ENCODE results near the gene GTPBP3. TPM values are rescaled to one million over a fixed set of nuclear protein-coding genes. Genes with fewer than 3 reads are reported as not detected.

GTPBP3 gene
- total and polyA plus RNA-seq, 9 of the 15 experiments (the other 6 are each of a cell fraction or from before 2014, with no cell fraction given): 4.9 to 124 (median 22.6) TPM

DNA sequence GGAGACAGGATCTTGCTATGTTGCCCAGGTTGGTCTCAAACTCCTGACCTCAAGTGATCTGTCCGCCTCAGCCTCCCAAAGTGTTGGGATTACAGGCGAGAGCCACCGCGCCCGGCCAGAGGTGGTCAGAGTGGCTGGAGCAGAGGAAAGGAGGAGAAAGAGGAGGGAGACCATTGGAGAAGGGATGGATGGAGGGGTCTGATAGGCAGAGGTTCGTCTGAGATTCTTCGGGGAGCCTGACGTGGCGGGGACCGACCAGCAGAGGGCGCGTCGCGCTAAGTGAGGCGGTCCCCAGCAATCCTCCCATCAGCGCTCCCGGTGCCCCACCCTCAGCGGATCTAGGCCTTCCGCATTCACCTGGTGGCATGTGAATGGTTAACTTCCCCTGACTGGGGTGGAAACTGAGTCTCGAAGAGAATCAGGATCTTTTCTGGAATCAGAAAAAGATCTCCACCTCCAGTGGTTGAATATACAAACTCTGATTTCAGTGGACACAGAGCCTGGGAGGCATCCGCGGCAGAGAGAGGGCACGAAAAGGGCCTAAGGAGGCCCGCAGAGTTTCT lies 8.8 kb downstream of the GTPBP3 start (continued):
- TF ChIP-seq CREB3 (tag; conservative IDR thresholded peaks at IDR 0.05; ENCODE audit: low read depth): no peak
- TF ChIP-seq PATZ1 (CRISPR knock-in tag; IDR thresholded peaks at IDR 0.05; ENCODE audit: borderline replicate concordance): no peak
- no peak for TF ChIP-seq ZC3H8 (IDR thresholded peaks at IDR 0.05)
- no peak for TF ChIP-seq BRF1 (IDR thresholded peaks at IDR 0.05; ENCODE audit: borderline replicate concordance, extremely low read depth, insufficient read length)
- TF ChIP-seq, protein P1, sequence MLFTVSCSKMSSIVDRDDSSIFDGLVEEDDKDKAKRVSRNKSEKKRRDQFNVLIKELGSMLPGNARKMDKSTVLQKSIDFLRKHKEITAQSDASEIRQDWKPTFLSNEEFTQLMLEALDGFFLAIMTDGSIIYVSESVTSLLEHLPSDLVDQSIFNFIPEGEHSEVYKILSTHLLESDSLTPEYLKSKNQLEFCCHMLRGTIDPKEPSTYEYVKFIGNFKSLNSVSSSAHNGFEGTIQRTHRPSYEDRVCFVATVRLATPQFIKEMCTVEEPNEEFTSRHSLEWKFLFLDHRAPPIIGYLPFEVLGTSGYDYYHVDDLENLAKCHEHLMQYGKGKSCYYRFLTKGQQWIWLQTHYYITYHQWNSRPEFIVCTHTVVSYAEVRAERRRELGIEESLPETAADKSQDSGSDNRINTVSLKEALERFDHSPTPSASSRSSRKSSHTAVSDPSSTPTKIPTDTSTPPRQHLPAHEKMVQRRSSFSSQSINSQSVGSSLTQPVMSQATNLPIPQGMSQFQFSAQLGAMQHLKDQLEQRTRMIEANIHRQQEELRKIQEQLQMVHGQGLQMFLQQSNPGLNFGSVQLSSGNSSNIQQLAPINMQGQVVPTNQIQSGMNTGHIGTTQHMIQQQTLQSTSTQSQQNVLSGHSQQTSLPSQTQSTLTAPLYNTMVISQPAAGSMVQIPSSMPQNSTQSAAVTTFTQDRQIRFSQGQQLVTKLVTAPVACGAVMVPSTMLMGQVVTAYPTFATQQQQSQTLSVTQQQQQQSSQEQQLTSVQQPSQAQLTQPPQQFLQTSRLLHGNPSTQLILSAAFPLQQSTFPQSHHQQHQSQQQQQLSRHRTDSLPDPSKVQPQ (CRISPR knock-in tag; IDR thresholded peaks at IDR 0.05; ENCODE audit: borderline replicate concordance): no peak
- no peak for TF ChIP-seq CHD4 (IDR thresholded peaks at IDR 0.05; ENCODE audit: insufficient read depth, insufficient replicate concordance, low read depth, low read length, poor library complexity, severe bottlenecking)
- TF ChIP-seq SNRNP70 (optimal IDR thresholded peaks at IDR 0.05; ENCODE audit: low read depth, low read length): no peak
- no peak for TF ChIP-seq HOXB6 (CRISPR knock-in tag; IDR thresholded peaks at IDR 0.05; ENCODE audit: borderline replicate concordance)
- no peak for TF ChIP-seq TBL1XR1 (IDR thresholded peaks at IDR 0.05; ENCODE audit: low read length in 2 of 2)
- TF ChIP-seq ZNF121 (CRISPR knock-in tag; conservative IDR thresholded peaks at IDR 0.05): peak; percentile 100
- TF ChIP-seq MAFG (tag; conservative IDR thresholded peaks at IDR 0.05): no peak
- no peak for TF ChIP-seq FUS (optimal IDR thresholded peaks at IDR 0.05; ENCODE audit: low read depth, low read length)
- TF ChIP-seq TEAD2 (tag; IDR thresholded peaks at IDR 0.05): no peak
- no peak for TF ChIP-seq FOXP4 (CRISPR knock-in tag; IDR thresholded peaks at IDR 0.05; ENCODE audit: borderline replicate concordance)
- peak; percentile 63; the same call in 1 of the 2 replicates for TF ChIP-seq ZNF263 (CRISPR knock-in tag; IDR thresholded peaks at IDR 0.05; ENCODE audit: borderline replicate concordance)
- TF ChIP-seq RBM39 (optimal IDR thresholded peaks at IDR 0.05; ENCODE audit: low read depth, low read length): peak; percentile 75
- no peak for TF ChIP-seq YY1 (IDR thresholded peaks at IDR 0.05; ENCODE audit: borderline replicate concordance in 1 of 3, control insufficient read depth in 1 of 3, extremely low read depth in 1 of 3, insufficient read depth in 3 of 3, insufficient read length in 1 of 3, insufficient replicate concordance in 2 of 3, low read depth in 1 of 3, low read length in 2 of 3)
- TF ChIP-seq KLF16 (IDR thresholded peaks at IDR 0.05): no peak
- peak; percentile 65 for TF ChIP-seq RBM25 (IDR thresholded peaks at IDR 0.05; ENCODE audit: low read depth, low read length, severe bottlenecking)
